DND-41 (cell line): Measurements from ENCODE around the gene HPCAL1.

Source experiments
- CTCF ChIP-seq: IDR thresholded peaks from 2 replicates; pipeline ENCODE4 v1.5.1; 2012; ENCODE audit warnings: borderline replicate concordance, low read length, moderate library complexity, mild to moderate bottlenecking; ENCODE audit not compliant: poor library complexity, severe bottlenecking; ENCODE audit errors: extremely low read depth
- EZH2 ChIP-seq: IDR thresholded peaks from 3 replicates; pipeline ENCODE4 v1.6.1; 2012; ENCODE audit warnings: borderline replicate concordance, low read depth, mild to moderate bottlenecking, moderate library complexity, low read length, inconsistent platforms; ENCODE audit not compliant: severe bottlenecking

- TF ChIP-seq CTCF, result no peak
- TF ChIP-seq EZH2, result no peak
These were observed 51.2 kb downstream of the HPCAL1 start for GRCh38 chr2:10353931-10354330.
